Sigmoid colon (tissue), 4 donors: Measurements from ENCODE around the gene C1QTNF8.

Experiments
- CTCF ChIP-seq, 4 experiments: fragments of 450-650 bp in 3 of 4; fragments of 200-600 bp in 1 of 4; IDR thresholded peaks; one replicate each; pipeline ENCODE4 v1.5.1; 2016 to 2019; ENCODE audit warnings: antibody characterized with exemption in 4 of 4, mild to moderate bottlenecking in 3 of 4, moderate library complexity in 2 of 4
- POLR2A ChIP-seq, 2 donors: fragments of 450-650 bp; IDR thresholded peaks; one replicate each; pipeline ENCODE4 v1.6.1; 2016; ENCODE audit warnings: antibody characterized with exemption in 2 of 2, mild to moderate bottlenecking in 2 of 2, moderate library complexity in 2 of 2
- POLR2AphosphoS5 ChIP-seq, 4 donors: sonication (generic); formaldehyde crosslinking; IDR thresholded peaks; one replicate each; pipeline ENCODE4 v1.6.1; 2017; ENCODE audit warnings: antibody characterized with exemption in 4 of 4

GRCh38 chr16:1134776-1135458 is 38.9 kb upstream of the C1QTNF8 start:
- TF ChIP-seq CTCF (IDR thresholded peaks at IDR 0.05) (no peak), POLR2A (IDR thresholded peaks at IDR 0.05) (no peak), POLR2AphosphoS5 (IDR thresholded peaks at IDR 0.05) (no peak)
